LoVo (cell line): ENCODE data around the gene LFNG.
A peak's percentile ranks its signal among the peaks of the same experiment; 100 is the strongest.

Source experiments
- DNase-seq: peaks from one replicate; pipeline ENCODE4 v3.0.0-alpha.2; 2016; ENCODE audit warnings: low spot score

LFNG gene

GRCh38 chr7:2519119-2519930 lies at the start of gene LFNG:
LFNG (plus strand) TSS chr7:2519774; CDS start chr7:2519862, 88 bp downstream.
- peak; percentile 93 for DNase-seq

GRCh38 chr7:2470204-2471021 lies 49.2 kb upstream of the LFNG start:
- DNase-seq: no peak

GRCh38 chr7:2471022-2471329 lies 48.6 kb upstream of the LFNG start:
- DNase-seq: peak; percentile 8

GRCh38 chr7:2471396-2471795 lies 48.2 kb upstream of the LFNG start:
- no peak for DNase-seq

- no peak for DNase-seq
Measured at GRCh38 chr7:2472739-2473138, 46.8 kb upstream of the LFNG start.

- DNase-seq: no peak
Measured at GRCh38 chr7:2473496-2474180, 45.9 kb upstream of the LFNG start.

- no peak for DNase-seq
Measured at GRCh38 chr7:2474224-2474623, 45.4 kb upstream of the LFNG start.

GRCh38 chr7:2474813-2475677 lies 44.5 kb upstream of the LFNG start:
- DNase-seq: no peak

- no peak for DNase-seq
Measured at GRCh38 chr7:2475678-2476015, 43.9 kb upstream of the LFNG start.

- DNase-seq: no peak
Measured at GRCh38 chr7:2476298-2476697, 43.3 kb upstream of the LFNG start, which contains the start of gene GRIFIN. GRIFIN (minus strand) TSS chr7:2476398; CDS start chr7:2476383, 15 bp downstream.

- no peak for DNase-seq
Measured at GRCh38 chr7:2476776-2477446, 42.7 kb upstream of the LFNG start.

- DNase-seq: no peak
Measured at GRCh38 chr7:2477447-2478398, 41.9 kb upstream of the LFNG start.

GRCh38 chr7:2478399-2478785 lies 41.2 kb upstream of the LFNG start:
- peak; percentile 42 for DNase-seq

GRCh38 chr7:2478800-2479199 lies 40.8 kb upstream of the LFNG start:
- DNase-seq: no peak

GRCh38 chr7:2479276-2480069 lies 40.1 kb upstream of the LFNG start:
- no peak for DNase-seq

- no peak for DNase-seq
Measured at GRCh38 chr7:2480070-2480408, 39.5 kb upstream of the LFNG start.

GRCh38 chr7:2481195-2481594 lies 38.4 kb upstream of the LFNG start:
- no peak for DNase-seq

GRCh38 chr7:2482725-2483451 lies 36.7 kb upstream of the LFNG start:
- DNase-seq: no peak

GRCh38 chr7:2483494-2483893 lies 36.1 kb upstream of the LFNG start:
- no peak for DNase-seq
